ENCODE data around the gene POLG2. TPM values are rescaled to one million over a fixed set of nuclear protein-coding genes. Genes with fewer than 3 reads are reported as not detected.

The POLG2 gene
- total and polyA plus RNA-seq, 4 donors, result 3.0 to 8.0 (median 6.6) TPM

GRCh38 chr17:64537488-64537887, 40.6 kb upstream of the POLG2 start:
- H3K27ac ChIP-seq (ENCODE audit: low read depth in 1 of 2, low read length in 2 of 2), result no peak overlapping the region
- no peak for DNase-seq (ENCODE audit: low spot score)

GRCh38 chr17:64536913-64537312, 40.1 kb upstream of the POLG2 start:
- 90% methylated on average over 2 of the region's 2 CpGs for WGBS
- Histone ChIP-seq H3K4me1 (ENCODE audit: control insufficient read depth in 4 of 4, insufficient read depth in 4 of 4, low read length in 3 of 4) (no peaks in the 10 kb centered on the region), H3K27ac (ENCODE audit: low read depth in 1 of 2, low read length in 2 of 2) (no peak overlapping the region), H3K27me3 (ENCODE audit: control insufficient read depth in 4 of 4, insufficient read depth in 4 of 4, low read length in 3 of 4) (no peaks in the 10 kb centered on the region), H3K9ac (ENCODE audit: low read depth in 1 of 2, low read length in 2 of 2) (no peak overlapping the region), H3K4me3 (ENCODE audit: low read depth in 1 of 3, low read length in 3 of 3) (no peak overlapping the region), H3K9me3 (ENCODE audit: control insufficient read depth in 4 of 4, low read length in 3 of 4) (no peaks in the 10 kb centered on the region), H3K36me3 (ENCODE audit: control insufficient read depth in 4 of 4, insufficient read depth in 3 of 4, low read depth in 1 of 4, low read length in 3 of 4) (peaks cover 19 to 63% (median 48%) of the 10 kb centered on the region in 4 donors)
- TF ChIP-seq ZBTB33 (IDR thresholded peaks at IDR 0.05), result no peak
- TF ChIP-seq FOXA1 (IDR thresholded peaks at IDR 0.05), result no peak
- no peak for TF ChIP-seq EGR1 (IDR thresholded peaks at IDR 0.05; ENCODE audit: low read depth in 2 of 2)
- TF ChIP-seq REST (IDR thresholded peaks at IDR 0.05), result no peak
- TF ChIP-seq SP1 (IDR thresholded peaks at IDR 0.05), result no peak
- no peak for TF ChIP-seq CTCF (IDR thresholded peaks at IDR 0.05; ENCODE audit: low read depth, low read length, missing input control)
- TF ChIP-seq MAX (IDR thresholded peaks at IDR 0.05), result no peak
- no peak for TF ChIP-seq TAF1 (conservative IDR thresholded peaks at IDR 0.05)
- TF ChIP-seq RXRA (IDR thresholded peaks at IDR 0.05), result no peak
- DNase-seq (ENCODE audit: low spot score), result no peak

More at GRCh38 chr17:64537488-64537887, 40.6 kb upstream of the POLG2 start:
- no peaks in the 10 kb centered on the region for H3K27me3 ChIP-seq (ENCODE audit: control insufficient read depth in 4 of 4, insufficient read depth in 4 of 4, low read length in 3 of 4)
- no peak overlapping the region for H3K4me3 ChIP-seq (ENCODE audit: low read depth in 1 of 3, low read length in 3 of 3)
- 79% methylated on average over 5 of the region's 5 CpGs for WGBS
- peaks cover 13 to 57% (median 44%) of the 10 kb centered on the region in 4 donors for H3K36me3 ChIP-seq (ENCODE audit: control insufficient read depth in 4 of 4, insufficient read depth in 3 of 4, low read depth in 1 of 4, low read length in 3 of 4)
- H3K9me3 ChIP-seq (ENCODE audit: control insufficient read depth in 4 of 4, low read length in 3 of 4), result no peaks in the 10 kb centered on the region
- no peak overlapping the region for H3K9ac ChIP-seq (ENCODE audit: low read depth in 1 of 2, low read length in 2 of 2)
- TF ChIP-seq SP1 (IDR thresholded peaks at IDR 0.05) (no peak), EGR1 (IDR thresholded peaks at IDR 0.05; ENCODE audit: low read depth in 2 of 2) (no peak), HNF4G (IDR thresholded peaks at IDR 0.05) (no peak), HNF4A (conservative IDR thresholded peaks at IDR 0.05) (no peak), JUND (IDR thresholded peaks at IDR 0.05) (no peak)
- H3K4me1 ChIP-seq (ENCODE audit: control insufficient read depth in 4 of 4, insufficient read depth in 4 of 4, low read length in 3 of 4), result no peaks in the 10 kb centered on the region

Data from liver (tissue), 9 donors.